SJCRH30 (cell line): Measurements from ENCODE around the gene SPRYD3. TPM values are rescaled to one million over a fixed set of nuclear protein-coding genes. Genes with fewer than 3 reads are reported as not detected.
A peak's percentile ranks its signal among the peaks of the same experiment; 100 is the strongest.

Source experiments
- DNase-seq, 2 experiments: peaks; one replicate each; pipeline ENCODE4 v3.0.0-alpha.2; 2015 to 2020
- H3K27ac ChIP-seq: fragments of 250-450 bp; sonication (Bioruptor Pico); 2 replicates; pipeline ENCODE4 v1.5.1; 2020; ENCODE audit warnings: mild to moderate bottlenecking, moderate library complexity
- H3K27me3 ChIP-seq: fragments of 250-450 bp; sonication (Bioruptor Pico); 2 replicates; pipeline ENCODE4 v1.5.1; 2020; ENCODE audit warnings: mild to moderate bottlenecking, moderate library complexity
- H3K36me3 ChIP-seq: fragments of 250-450 bp; sonication (Bioruptor Pico); 2 replicates; pipeline ENCODE4 v1.5.1; 2020; ENCODE audit warnings: mild to moderate bottlenecking, moderate library complexity
- H3K4me1 ChIP-seq: fragments of 250-450 bp; sonication (Bioruptor Pico); 2 replicates; pipeline ENCODE4 v1.5.1; 2020; ENCODE audit warnings: mild to moderate bottlenecking, moderate library complexity
- H3K4me3 ChIP-seq: fragments of 250-450 bp; sonication (Bioruptor Pico); 2 replicates; pipeline ENCODE4 v1.5.1; 2020; ENCODE audit warnings: mild to moderate bottlenecking, moderate library complexity
- H3K9me3 ChIP-seq: fragments of 250-450 bp; sonication (Bioruptor Pico); replicated peaks from 2 replicates; pipeline ENCODE4 v1.5.1; 2020; ENCODE audit warnings: mild to moderate bottlenecking, moderate library complexity
- total RNA-seq: library from RNA; depleted of rRNA; stranded (reverse); fragments of >200 nt; shearing (Covaris generic); gene quantifications from 2 replicates; pipeline ENCODE4 v1.2.3, GENCODE V29; 2014

The SPRYD3 gene
- total RNA-seq, 1 experiment from 2014 or later: 10.4 TPM

GRCh38 chr12:53107122-53107521 lies 27.9 kb upstream of the SPRYD3 start:
- no peak for DNase-seq
- no peaks in the 10 kb centered on the region for H3K9me3 ChIP-seq
- H3K27ac ChIP-seq: no peak overlapping the region
- H3K27me3 ChIP-seq: no peaks in the 10 kb centered on the region
- H3K36me3 ChIP-seq: no peaks in the 10 kb centered on the region
- no peak overlapping the region for H3K4me3 ChIP-seq
- H3K4me1 ChIP-seq: no peaks in the 10 kb centered on the region

GRCh38 chr12:53105712-53106439 lies 26.7 kb upstream of the SPRYD3 start:
- no peaks in the 10 kb centered on the region for H3K36me3 ChIP-seq
- H3K9me3 ChIP-seq: no peaks in the 10 kb centered on the region
- no peak for DNase-seq
- no peak overlapping the region for H3K4me3 ChIP-seq
- H3K27me3 ChIP-seq: no peaks in the 10 kb centered on the region
- H3K27ac ChIP-seq: no peak overlapping the region
- H3K4me1 ChIP-seq: no peaks in the 10 kb centered on the region

GRCh38 chr12:53105256-53105655 lies 26.1 kb upstream of the SPRYD3 start:
- no peak overlapping the region for H3K4me3 ChIP-seq
- no peak for DNase-seq

GRCh38 chr12:53103860-53104305 lies 24.7 kb upstream of the SPRYD3 start:
- peak in 1 of 2 experiments; percentile 32 for DNase-seq
- H3K9me3 ChIP-seq: no peaks in the 10 kb centered on the region

More at GRCh38 chr12:53105256-53105655, 26.1 kb upstream of the SPRYD3 start:
- Histone ChIP-seq H3K36me3 (no peaks in the 10 kb centered on the region), H3K9me3 (no peaks in the 10 kb centered on the region), H3K4me1 (no peaks in the 10 kb centered on the region), H3K27me3 (no peaks in the 10 kb centered on the region), H3K27ac (no peak overlapping the region)

GRCh38 chr12:53102883-53103807 lies 24.0 kb upstream of the SPRYD3 start, which contains the start of gene SOAT2:
Gene SOAT2, plus strand, starts transcription at chr12:53103486. Its CDS starts 92 bp downstream, at chr12:53103578.
- no peak within 1 kb of the TSS for H3K27ac ChIP-seq
- no peak within 1 kb of the TSS for H3K4me3 ChIP-seq
- no peaks in the 10 kb centered on the region for H3K36me3 ChIP-seq
- no peak for DNase-seq
- no peaks in the 10 kb centered on the region for H3K27me3 ChIP-seq
- H3K9me3 ChIP-seq: no peaks in the 10 kb centered on the region
- H3K4me1 ChIP-seq: peaks cover 6% of the 10 kb centered on the region

More at GRCh38 chr12:53103860-53104305, 24.7 kb upstream of the SPRYD3 start:
- Histone ChIP-seq H3K4me3 (no peak overlapping the region), H3K27me3 (no peaks in the 10 kb centered on the region), H3K36me3 (no peaks in the 10 kb centered on the region), H3K27ac (no peak overlapping the region), H3K4me1 (peaks cover 5% of the 10 kb centered on the region)

GRCh38 chr12:53101931-53102781 lies 23.0 kb upstream of the SPRYD3 start:
- Histone ChIP-seq H3K27ac (no peak overlapping the region), H3K36me3 (no peaks in the 10 kb centered on the region)

GRCh38 chr12:53101266-53101665 lies 22.1 kb upstream of the SPRYD3 start:
- Histone ChIP-seq H3K36me3 (no peaks in the 10 kb centered on the region), H3K27ac (no peak overlapping the region), H3K9me3 (no peaks in the 10 kb centered on the region), H3K27me3 (no peaks in the 10 kb centered on the region), H3K4me1 (peaks cover 6% of the 10 kb centered on the region), H3K4me3 (no peak overlapping the region)
- no peak for DNase-seq

More at GRCh38 chr12:53101931-53102781, 23.0 kb upstream of the SPRYD3 start:
- H3K9me3 ChIP-seq: no peaks in the 10 kb centered on the region
- H3K27me3 ChIP-seq: no peaks in the 10 kb centered on the region
- DNase-seq: no peak
- H3K4me3 ChIP-seq: no peak overlapping the region
- H3K4me1 ChIP-seq: peaks cover 6% of the 10 kb centered on the region

- Histone ChIP-seq H3K27me3 (no peaks in the 10 kb centered on the region), H3K4me1 (peaks cover 9% of the 10 kb centered on the region), H3K36me3 (no peaks in the 10 kb centered on the region), H3K27ac (no peak overlapping the region), H3K9me3 (no peaks in the 10 kb centered on the region), H3K4me3 (no peak overlapping the region)
- no peak for DNase-seq
These were observed 21.4 kb upstream of the SPRYD3 start for GRCh38 chr12:53100466-53101151.

- H3K27ac ChIP-seq: peak overlapping the region; percentile 51
- H3K27me3 ChIP-seq: no peaks in the 10 kb centered on the region
- H3K4me3 ChIP-seq: peak overlapping the region; percentile 67
- peak; percentile 90 to 94 for DNase-seq
- no peaks in the 10 kb centered on the region for H3K36me3 ChIP-seq
- H3K9me3 ChIP-seq: no peaks in the 10 kb centered on the region
- H3K4me1 ChIP-seq: peaks cover 9% of the 10 kb centered on the region
These were observed 20.1 kb upstream of the SPRYD3 start for GRCh38 chr12:53099071-53099882.

GRCh38 chr12:53098354-53098981 lies 19.3 kb upstream of the SPRYD3 start:
- DNase-seq: peak; percentile 36 to 40
- Histone ChIP-seq H3K4me3 (peak overlapping the region; percentile 67), H3K4me1 (peaks cover 9% of the 10 kb centered on the region), H3K9me3 (no peaks in the 10 kb centered on the region), H3K36me3 (no peaks in the 10 kb centered on the region), H3K27ac (peak overlapping the region; percentile 51), H3K27me3 (no peaks in the 10 kb centered on the region)

- peak within 1 kb of the TSS; percentile 51; the same call in 1 of the 2 replicates for H3K27ac ChIP-seq
- H3K4me3 ChIP-seq: peak within 1 kb of the TSS; percentile 67
- DNase-seq: peak; percentile 65 to 66
- no peaks in the 10 kb centered on the region for H3K27me3 ChIP-seq
- no peaks in the 10 kb centered on the region for H3K9me3 ChIP-seq
- H3K36me3 ChIP-seq: no peaks in the 10 kb centered on the region
- peaks cover 9% of the 10 kb centered on the region for H3K4me1 ChIP-seq
These were observed 18.6 kb upstream of the SPRYD3 start, which contains the start of gene IGFBP6 for GRCh38 chr12:53097564-53098353. Gene IGFBP6, plus strand, starts transcription at chr12:53097667. Its CDS starts 51 bp downstream, at chr12:53097718.

GRCh38 chr12:53097207-53097563 lies 18.0 kb upstream of the SPRYD3 start:
- Histone ChIP-seq H3K4me3 (peak overlapping the region; percentile 67), H3K27me3 (no peaks in the 10 kb centered on the region), H3K27ac (peak overlapping the region; percentile 51; the same call in 1 of the 2 replicates), H3K36me3 (no peaks in the 10 kb centered on the region), H3K9me3 (no peaks in the 10 kb centered on the region), H3K4me1 (peaks cover 9% of the 10 kb centered on the region)
- DNase-seq: peak; percentile 33 to 39
